IgD-negative memory B cell (primary cell): Measurements from ENCODE around the gene TRDN. TPM values are rescaled to one million over a fixed set of nuclear protein-coding genes. Genes with fewer than 3 reads are reported as not detected.

Experiments used
- H3K27ac Mint-ChIP-seq, 3 donors: one replicate each; pipeline ENCODE4 v1.8.0; 2020 to 2022; ENCODE audit warnings: mild to moderate bottlenecking in 3 of 3, mixed read lengths in 3 of 3, moderate library complexity in 1 of 3
- H3K27me3 Mint-ChIP-seq: one replicate; pipeline ENCODE4 v1.8.0; 2021; ENCODE audit warnings: mixed read lengths
- H3K36me3 Mint-ChIP-seq: one replicate; pipeline ENCODE4 v1.8.0; 2020; ENCODE audit warnings: mild to moderate bottlenecking, mixed read lengths
- H3K4me1 Mint-ChIP-seq, 3 donors: one replicate each; pipeline ENCODE4 v1.8.0; 2020 to 2022; ENCODE audit warnings: mixed read lengths in 3 of 3, mild to moderate bottlenecking in 1 of 3
- H3K4me3 Mint-ChIP-seq, 4 donors: one replicate each; pipeline ENCODE4 v1.8.0; 2020 to 2022; ENCODE audit warnings: mild to moderate bottlenecking in 4 of 4, mixed read lengths in 4 of 4, moderate library complexity in 3 of 4
- H3K9me3 Mint-ChIP-seq, 3 donors: one replicate each; pipeline ENCODE4 v1.8.0; 2020 to 2021; ENCODE audit warnings: mixed read lengths in 3 of 3, mild to moderate bottlenecking in 1 of 3
- polyA plus RNA-seq: library from polyadenylated mRNA; unstranded; fragments of 300-500 nt; fragmentation: Illumina TruSeq; gene quantifications from one replicate; pipeline ENCODE4 v1.2.3, GENCODE V29; 2021

TRDN gene
- polyA plus RNA-seq, 1 donor from 2014 or later, result not detected

DNA sequence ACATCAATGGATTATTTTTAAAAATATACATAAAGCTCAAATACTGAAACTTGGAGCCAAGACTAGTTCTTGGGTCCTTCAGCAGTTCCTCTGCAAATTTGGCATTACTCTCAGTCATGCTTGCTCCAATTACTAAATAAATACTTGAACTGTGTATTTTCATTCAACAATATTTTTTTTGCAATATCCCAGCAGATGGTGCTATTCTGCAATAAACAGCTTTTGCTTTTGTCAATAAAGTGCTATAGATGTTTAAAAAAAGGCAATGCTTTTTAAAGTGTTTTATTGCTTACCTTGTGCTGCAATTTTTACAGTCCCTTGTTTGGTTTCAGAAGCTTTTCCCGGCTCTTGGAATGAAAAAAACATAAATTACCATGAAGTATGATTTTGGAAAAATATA, 243.4 kb downstream of the TRDN start:
- Mint-ChIP-seq H3K4me3 (no peak overlapping the region), H3K27me3 (no peaks in the 10 kb centered on the region), H3K4me1 (no peaks in the 10 kb centered on the region), H3K36me3 (peaks cover 1% of the 10 kb centered on the region), H3K9me3 (no peaks in the 10 kb centered on the region), H3K27ac (no peak overlapping the region)

DNA sequence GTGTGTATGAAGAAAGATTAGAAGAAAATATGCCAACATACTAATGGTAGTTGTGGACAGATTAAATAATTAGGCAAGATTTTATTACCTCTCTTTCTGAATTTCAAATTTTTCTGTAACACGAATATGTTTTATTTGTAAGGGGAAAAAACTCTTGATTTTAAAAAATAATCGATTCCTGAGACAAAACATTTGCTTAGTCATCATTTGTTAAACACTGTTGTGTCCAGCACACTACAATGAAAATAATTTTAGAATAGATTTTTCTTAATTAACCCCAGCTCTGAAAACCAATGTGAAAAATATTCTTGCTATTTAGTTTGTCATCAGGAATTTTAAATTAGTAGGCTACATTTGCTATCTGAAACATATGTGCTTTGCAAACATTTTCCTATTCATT, 253.0 kb downstream of the TRDN start:
- Mint-ChIP-seq H3K9me3 (peaks cover 0 to 1% (median 0%) of the 10 kb centered on the region in 3 donors), H3K4me1 (no peaks in the 10 kb centered on the region), H3K27ac (no peak overlapping the region), H3K4me3 (no peak overlapping the region), H3K27me3 (no peaks in the 10 kb centered on the region), H3K36me3 (no peaks in the 10 kb centered on the region)

DNA sequence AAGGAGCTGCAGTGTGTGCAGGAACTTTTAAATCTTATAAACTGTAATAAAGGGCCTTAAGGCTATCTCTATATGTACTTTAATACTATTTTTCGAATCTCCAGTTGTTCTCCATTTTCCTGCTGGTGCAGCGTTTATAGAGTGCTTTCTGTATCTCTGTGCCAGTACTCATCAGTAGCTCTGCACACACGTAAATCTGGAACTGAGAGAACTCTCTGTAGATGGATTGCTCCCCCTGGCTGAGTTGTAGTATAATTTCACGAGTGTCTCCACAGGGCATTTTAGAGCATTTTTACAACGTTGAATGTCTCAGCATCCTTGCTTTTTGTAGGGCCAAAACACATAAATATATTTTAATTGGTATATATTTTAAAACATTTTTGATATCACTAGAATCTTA, 256.5 kb downstream of the TRDN start:
- no peaks in the 10 kb centered on the region for H3K4me1 Mint-ChIP-seq
- no peaks in the 10 kb centered on the region for H3K9me3 Mint-ChIP-seq
- no peak overlapping the region for H3K27ac Mint-ChIP-seq
- no peaks in the 10 kb centered on the region for H3K27me3 Mint-ChIP-seq
- H3K4me3 Mint-ChIP-seq, result no peak overlapping the region
- no peaks in the 10 kb centered on the region for H3K36me3 Mint-ChIP-seq

DNA sequence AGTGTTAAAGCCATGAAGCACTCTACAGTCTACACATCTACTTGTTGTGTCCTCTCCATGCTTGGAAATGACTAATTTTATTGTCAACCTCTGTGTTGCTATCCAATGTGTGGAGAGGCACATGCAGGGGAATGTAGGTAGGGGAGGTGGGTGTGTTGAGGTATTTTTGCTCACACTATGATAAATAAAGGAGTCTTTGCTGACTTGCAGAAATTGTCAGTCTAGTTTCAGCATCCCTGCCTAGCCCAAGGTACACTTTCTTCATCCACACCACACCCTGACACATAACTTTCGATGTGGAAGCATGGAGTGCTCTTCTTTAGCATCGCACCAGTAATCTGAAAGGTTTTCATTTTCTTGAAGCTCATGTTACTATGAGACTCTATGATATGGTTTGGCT, 264.0 kb downstream of the TRDN start:
- no peaks in the 10 kb centered on the region for H3K4me1 Mint-ChIP-seq
- H3K27ac Mint-ChIP-seq, result no peak overlapping the region
- H3K27me3 Mint-ChIP-seq, result no peaks in the 10 kb centered on the region
- no peaks in the 10 kb centered on the region for H3K36me3 Mint-ChIP-seq
- no peak overlapping the region for H3K4me3 Mint-ChIP-seq
- H3K9me3 Mint-ChIP-seq, result peaks cover 0 to 6% (median 0%) of the 10 kb centered on the region in 3 donors

DNA sequence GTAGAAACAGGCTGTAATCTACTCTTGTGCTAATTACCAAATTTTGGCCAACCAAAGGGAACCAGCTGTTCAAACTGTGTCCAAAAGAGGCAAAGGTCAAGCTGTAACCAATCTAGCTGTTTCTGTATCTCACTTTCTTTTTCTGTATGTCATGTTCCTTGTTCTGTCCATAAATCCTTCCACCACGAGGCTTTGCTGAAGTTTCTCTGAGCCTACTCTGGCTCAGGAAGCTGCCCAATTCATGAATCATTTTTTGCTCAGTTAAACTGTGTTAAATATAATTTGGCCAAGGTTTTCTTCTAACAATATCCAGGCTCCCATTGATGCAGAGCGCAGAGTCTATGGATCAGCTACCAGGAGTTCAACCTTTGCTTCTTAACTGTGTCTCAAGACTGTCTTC, 272.8 kb downstream of the TRDN start:
- H3K36me3 Mint-ChIP-seq, result no peaks in the 10 kb centered on the region
- no peaks in the 10 kb centered on the region for H3K4me1 Mint-ChIP-seq
- no peak overlapping the region for H3K27ac Mint-ChIP-seq
- H3K4me3 Mint-ChIP-seq, result no peak overlapping the region
- peaks cover 0 to 3% (median 0%) of the 10 kb centered on the region in 3 donors for H3K9me3 Mint-ChIP-seq
- H3K27me3 Mint-ChIP-seq, result no peaks in the 10 kb centered on the region

DNA sequence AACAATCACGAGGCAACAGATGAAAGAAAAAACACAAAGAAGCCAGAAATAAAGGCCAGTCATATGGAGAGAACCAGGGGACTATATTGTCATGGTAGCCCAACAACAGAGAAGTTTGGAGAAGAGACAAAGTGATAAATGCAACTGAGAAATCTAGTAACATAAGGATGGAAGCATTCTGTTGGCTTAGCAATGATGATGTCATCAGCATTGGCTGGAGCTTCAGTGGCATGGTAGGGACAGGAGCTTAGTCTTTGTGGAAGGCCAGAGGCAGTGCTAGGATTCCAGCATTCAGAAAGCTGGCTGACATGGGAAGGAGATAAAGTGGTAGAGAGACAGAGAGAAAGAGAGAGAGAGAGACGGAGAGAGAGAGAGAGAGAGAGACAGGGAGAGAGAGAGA, 276.4 kb downstream of the TRDN start:
- Mint-ChIP-seq H3K4me1 (no peaks in the 10 kb centered on the region), H3K4me3 (no peak overlapping the region), H3K27me3 (no peaks in the 10 kb centered on the region), H3K27ac (no peak overlapping the region), H3K9me3 (peaks cover 0 to 3% (median 2%) of the 10 kb centered on the region in 3 donors), H3K36me3 (no peaks in the 10 kb centered on the region)

DNA sequence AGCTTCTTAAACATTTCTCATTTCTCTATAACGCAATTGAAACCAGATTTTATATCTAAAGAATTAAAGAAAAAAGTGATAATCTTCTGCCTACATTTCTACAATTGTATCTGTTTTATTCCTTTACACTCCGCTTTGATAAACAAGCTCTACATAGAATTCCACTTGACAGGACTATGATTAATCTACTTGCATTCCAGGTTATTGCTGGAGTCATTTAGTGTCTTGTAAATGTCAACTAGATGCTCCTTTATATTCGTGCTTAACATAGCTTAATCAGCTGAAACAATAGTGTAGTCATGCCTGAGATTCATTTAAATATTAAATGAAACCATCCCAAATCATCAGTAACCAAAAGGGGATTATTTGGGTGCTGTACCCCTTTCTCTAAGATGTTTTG, 284.0 kb downstream of the TRDN start:
- Mint-ChIP-seq H3K4me1 (no peaks in the 10 kb centered on the region), H3K4me3 (no peak overlapping the region), H3K27me3 (no peaks in the 10 kb centered on the region), H3K36me3 (no peaks in the 10 kb centered on the region), H3K9me3 (peaks cover 0 to 4% (median 2%) of the 10 kb centered on the region in 3 donors), H3K27ac (no peak overlapping the region)

DNA sequence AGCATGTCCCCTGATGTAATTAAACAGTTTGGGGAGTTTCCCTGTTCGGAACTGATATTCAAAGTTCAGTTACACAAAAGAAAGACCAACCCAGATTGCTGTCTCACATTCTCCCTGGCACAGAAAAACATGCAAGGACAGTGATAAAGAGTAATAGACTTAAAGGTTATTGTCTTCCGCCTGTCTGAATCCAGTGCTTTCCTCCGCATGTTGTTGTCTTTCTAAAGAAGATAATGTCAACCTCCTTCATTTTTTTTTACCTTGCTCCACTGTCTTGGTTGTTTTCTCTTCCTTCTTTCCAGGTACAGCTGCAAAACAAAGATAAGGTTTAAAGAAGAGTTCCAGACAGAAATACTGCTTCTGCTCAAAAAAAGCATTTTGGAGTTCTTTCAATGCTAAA, 284.5 kb downstream of the TRDN start:
- peaks cover 0 to 4% (median 2%) of the 10 kb centered on the region in 3 donors for H3K9me3 Mint-ChIP-seq
- H3K36me3 Mint-ChIP-seq, result no peaks in the 10 kb centered on the region
- no peaks in the 10 kb centered on the region for H3K4me1 Mint-ChIP-seq
- no peaks in the 10 kb centered on the region for H3K27me3 Mint-ChIP-seq
- no peak overlapping the region for H3K27ac Mint-ChIP-seq
- H3K4me3 Mint-ChIP-seq, result no peak overlapping the region

DNA sequence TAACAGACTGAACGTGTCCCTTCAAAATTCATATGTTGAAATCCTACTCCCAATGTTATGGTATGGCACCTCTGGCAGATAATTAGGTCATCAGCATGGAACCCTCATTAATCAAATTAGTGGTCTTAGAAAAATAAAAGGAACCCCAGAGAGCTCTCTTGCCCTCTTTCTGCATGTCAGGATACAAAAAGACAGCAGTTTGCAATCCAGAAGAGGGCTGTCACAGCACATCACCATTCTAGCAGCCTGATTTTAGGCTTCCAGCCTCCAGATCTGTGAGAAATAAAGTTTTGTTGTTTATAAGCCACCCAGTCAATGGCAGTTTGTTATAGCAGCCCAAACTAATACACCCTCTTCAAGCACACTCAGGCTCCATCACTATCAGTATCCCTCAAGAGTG, 292.9 kb downstream of the TRDN start:
- Mint-ChIP-seq H3K4me3 (no peak overlapping the region), H3K27me3 (no peaks in the 10 kb centered on the region), H3K9me3 (no peaks in the 10 kb centered on the region), H3K4me1 (no peaks in the 10 kb centered on the region), H3K27ac (no peak overlapping the region), H3K36me3 (no peaks in the 10 kb centered on the region)

DNA sequence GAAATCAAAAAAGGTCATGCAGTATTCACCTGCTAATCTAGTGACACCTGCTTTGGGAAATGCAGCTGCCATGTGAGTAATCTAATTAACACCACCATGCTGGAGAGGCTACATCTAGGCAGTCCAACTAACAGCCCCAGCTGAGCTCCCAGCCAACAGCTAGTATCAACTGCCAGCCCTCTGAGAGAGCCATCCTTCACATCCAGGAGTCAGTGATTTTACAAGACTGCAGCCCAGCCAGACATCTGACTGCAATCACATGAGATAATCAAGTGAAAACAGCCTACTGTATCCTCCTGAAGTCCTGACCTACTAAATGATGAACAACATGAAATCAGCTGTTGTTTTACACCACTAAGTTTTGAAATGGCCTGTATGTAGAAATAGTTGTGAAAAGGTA, 298.4 kb downstream of the TRDN start:
- H3K9me3 Mint-ChIP-seq, result no peaks in the 10 kb centered on the region
- H3K36me3 Mint-ChIP-seq, result no peaks in the 10 kb centered on the region
- H3K4me3 Mint-ChIP-seq, result no peak overlapping the region
- H3K27me3 Mint-ChIP-seq, result no peaks in the 10 kb centered on the region
- H3K4me1 Mint-ChIP-seq, result no peaks in the 10 kb centered on the region
- no peak overlapping the region for H3K27ac Mint-ChIP-seq

DNA sequence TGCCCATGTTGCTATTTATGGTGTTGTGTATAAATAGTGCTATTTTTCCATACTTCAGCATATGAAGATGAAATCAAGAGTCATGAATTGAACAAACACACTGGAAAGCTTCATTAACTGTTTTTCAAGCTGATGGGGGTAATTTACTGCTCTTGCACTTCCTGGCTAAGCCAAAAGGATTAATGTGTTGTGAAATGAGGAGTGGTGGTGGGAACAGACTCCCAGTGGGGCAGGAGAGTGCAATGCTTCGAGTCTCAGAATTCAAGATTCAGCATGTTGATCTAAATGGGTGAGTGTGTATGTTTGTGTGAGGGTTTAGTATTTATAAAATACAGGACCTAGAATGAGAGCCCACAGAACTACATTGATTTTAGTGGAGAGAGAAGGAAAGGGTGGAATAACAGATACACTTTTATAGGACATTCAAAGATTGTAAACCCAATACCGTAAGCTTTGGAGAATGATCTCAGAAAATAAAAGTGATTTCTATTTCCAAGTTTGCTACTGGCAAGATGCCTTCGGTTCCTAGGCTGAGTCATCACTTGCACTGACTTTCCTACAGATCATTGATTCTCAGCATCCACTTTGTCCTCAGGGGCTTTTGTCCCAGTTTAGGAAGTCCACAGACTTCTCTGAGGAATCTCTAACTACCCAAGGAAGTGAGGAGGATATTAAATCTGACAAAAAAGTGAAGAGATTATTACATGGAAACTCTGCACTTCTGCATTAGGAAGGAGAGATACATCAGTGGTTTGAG, 303.6 kb downstream of the TRDN start:
- no peaks in the 10 kb centered on the region for H3K27me3 Mint-ChIP-seq
- H3K36me3 Mint-ChIP-seq, result no peaks in the 10 kb centered on the region
- H3K9me3 Mint-ChIP-seq, result no peaks in the 10 kb centered on the region
- H3K4me3 Mint-ChIP-seq, result no peak overlapping the region
- no peaks in the 10 kb centered on the region for H3K4me1 Mint-ChIP-seq
- no peak overlapping the region for H3K27ac Mint-ChIP-seq

DNA sequence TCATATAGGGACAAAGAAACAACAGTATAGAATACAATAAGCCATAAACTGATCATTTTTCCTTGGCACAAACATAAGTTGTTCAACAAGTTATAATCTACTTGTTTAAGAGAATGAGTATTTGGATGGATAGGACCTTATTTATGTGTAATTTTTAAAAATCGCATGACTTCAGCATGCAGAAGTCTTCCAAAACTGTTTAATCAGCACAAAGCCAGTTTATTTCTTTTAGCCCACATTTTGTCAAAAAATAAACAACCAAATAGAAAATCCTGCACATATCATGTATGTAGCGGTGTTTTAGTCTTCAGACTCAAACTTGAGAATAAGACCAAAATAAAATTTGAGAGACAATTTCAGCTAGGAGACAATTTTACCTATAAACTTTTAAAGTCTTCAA, 304.7 kb downstream of the TRDN start:
- no peak overlapping the region for H3K27ac Mint-ChIP-seq
- H3K4me3 Mint-ChIP-seq, result no peak overlapping the region
- no peaks in the 10 kb centered on the region for H3K9me3 Mint-ChIP-seq
- no peaks in the 10 kb centered on the region for H3K4me1 Mint-ChIP-seq
- H3K36me3 Mint-ChIP-seq, result no peaks in the 10 kb centered on the region
- no peaks in the 10 kb centered on the region for H3K27me3 Mint-ChIP-seq

DNA sequence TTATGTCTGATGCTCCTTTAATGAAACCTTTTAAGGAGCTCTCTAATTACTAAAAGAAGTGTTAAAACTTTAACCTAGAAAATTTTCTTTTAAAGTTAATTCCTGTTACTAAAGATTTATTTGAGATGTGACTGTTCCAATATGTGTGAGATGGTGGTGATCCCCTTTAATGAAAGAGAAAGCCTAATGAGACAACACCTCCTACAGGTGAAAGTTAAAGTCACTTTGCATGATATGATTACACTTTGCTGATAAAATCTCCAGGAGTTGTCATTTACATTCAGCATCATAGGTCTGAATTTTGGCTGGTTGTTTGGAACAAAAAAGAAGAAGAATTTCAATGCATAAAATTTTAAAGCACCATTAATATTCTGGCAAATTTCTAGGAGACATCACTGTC, 307.4 kb downstream of the TRDN start:
- Mint-ChIP-seq H3K4me3 (no peak overlapping the region), H3K4me1 (no peaks in the 10 kb centered on the region), H3K9me3 (no peaks in the 10 kb centered on the region), H3K27me3 (no peaks in the 10 kb centered on the region), H3K36me3 (peaks cover 2% of the 10 kb centered on the region), H3K27ac (no peak overlapping the region)

DNA sequence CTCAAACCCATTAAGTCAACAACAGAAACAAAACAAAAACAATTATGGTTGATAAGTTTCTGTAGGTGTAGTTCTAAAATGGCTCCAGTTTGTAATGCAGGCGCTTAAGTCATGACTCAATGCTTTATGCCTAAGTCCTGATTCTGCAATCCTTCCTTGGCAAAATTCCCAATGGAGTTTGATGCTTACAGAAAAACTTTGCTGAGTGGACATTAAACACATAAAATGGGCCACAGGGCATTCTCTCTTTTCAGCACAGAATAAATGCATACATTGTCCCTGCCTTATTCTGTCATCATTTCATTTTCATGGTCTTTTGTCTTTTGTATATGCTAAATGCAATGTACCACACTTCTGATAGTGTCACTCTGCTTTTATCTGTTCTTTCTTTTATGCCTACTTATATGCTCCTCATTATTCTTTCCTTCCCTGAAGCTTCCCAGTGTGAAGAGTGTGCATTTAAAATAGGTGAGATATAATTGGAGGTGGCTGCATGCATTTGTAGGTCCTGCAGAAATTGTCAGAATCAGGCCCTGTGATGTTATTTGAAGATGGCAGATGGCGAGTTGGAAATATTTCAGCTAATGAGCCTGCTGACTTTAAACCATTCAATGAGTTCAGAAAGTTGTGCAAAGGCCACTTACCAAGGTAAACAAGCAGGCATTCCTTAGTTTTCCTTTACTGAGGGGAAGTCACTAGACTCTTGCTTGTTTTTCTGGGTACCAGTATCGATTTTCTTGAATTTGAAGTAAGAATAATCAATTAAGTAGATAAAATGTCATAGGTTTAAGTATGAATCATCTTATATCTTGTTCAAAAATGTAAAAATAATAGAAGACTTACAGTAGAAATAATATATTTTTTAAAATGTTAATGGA, 313.1 kb downstream of the TRDN start:
- H3K27me3 Mint-ChIP-seq, result no peaks in the 10 kb centered on the region
- H3K4me3 Mint-ChIP-seq, result no peak overlapping the region
- H3K36me3 Mint-ChIP-seq, result peaks cover 2% of the 10 kb centered on the region
- H3K4me1 Mint-ChIP-seq, result no peaks in the 10 kb centered on the region
- H3K27ac Mint-ChIP-seq, result no peak overlapping the region
- H3K9me3 Mint-ChIP-seq, result peaks cover 0 to 2% (median 0%) of the 10 kb centered on the region in 3 donors

DNA sequence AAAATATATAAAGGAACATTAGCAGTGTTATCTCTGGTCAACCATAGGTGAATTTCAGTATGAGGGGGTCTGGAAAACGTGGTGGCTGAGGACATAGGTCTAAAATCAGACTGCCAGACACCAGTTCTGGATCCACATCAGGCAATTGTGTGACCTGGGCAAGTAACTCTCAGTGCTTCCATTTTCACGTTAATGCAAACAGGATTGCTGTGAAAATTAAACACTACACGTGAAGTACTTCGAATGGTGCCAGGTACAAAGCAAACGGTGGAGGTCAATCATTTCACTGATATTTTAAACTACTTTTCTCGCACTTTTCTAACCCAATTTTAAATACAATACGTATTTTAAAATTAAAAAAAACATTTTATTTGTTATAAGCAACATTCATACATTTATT, 315.7 kb downstream of the TRDN start:
- Mint-ChIP-seq H3K27ac (no peak overlapping the region), H3K9me3 (peaks cover 0 to 2% (median 0%) of the 10 kb centered on the region in 3 donors), H3K27me3 (no peaks in the 10 kb centered on the region), H3K4me1 (no peaks in the 10 kb centered on the region), H3K4me3 (no peak overlapping the region), H3K36me3 (peaks cover 2% of the 10 kb centered on the region)
